ENCODE data around the gene EDIL3.

DNA sequence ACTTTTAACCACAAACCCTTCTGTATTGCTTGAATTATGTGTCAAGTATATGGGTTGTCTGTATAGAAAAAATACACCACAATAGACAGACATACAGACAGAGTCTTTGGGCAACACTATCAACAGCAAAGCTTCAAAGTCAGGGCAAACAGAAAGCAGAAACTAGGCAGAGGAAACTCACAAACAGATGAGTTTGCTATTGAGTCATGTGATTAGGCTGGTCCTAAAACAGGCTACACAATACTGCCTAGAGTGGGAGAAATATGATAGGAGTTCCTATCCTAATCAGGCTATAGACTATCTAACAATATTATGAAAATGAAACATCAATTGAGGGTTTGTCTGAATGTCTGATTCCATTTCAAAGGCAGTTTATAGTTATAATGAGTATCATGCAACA is 156.4 kb downstream of the EDIL3 start:
- TF ChIP-seq, protein P1, sequence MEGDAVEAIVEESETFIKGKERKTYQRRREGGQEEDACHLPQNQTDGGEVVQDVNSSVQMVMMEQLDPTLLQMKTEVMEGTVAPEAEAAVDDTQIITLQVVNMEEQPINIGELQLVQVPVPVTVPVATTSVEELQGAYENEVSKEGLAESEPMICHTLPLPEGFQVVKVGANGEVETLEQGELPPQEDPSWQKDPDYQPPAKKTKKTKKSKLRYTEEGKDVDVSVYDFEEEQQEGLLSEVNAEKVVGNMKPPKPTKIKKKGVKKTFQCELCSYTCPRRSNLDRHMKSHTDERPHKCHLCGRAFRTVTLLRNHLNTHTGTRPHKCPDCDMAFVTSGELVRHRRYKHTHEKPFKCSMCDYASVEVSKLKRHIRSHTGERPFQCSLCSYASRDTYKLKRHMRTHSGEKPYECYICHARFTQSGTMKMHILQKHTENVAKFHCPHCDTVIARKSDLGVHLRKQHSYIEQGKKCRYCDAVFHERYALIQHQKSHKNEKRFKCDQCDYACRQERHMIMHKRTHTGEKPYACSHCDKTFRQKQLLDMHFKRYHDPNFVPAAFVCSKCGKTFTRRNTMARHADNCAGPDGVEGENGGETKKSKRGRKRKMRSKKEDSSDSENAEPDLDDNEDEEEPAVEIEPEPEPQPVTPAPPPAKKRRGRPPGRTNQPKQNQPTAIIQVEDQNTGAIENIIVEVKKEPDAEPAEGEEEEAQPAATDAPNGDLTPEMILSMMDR (IDR thresholded peaks at IDR 0.05 in 2 of 3, conservative IDR thresholded peaks at IDR 0.05 in 1 of 3; ENCODE audit: borderline replicate concordance in 1 of 3, insufficient read depth in 1 of 3, low read depth in 2 of 3, low read length in 2 of 3): no peak
- TF ChIP-seq EZH2phosphoT487 (IDR thresholded peaks at IDR 0.05; ENCODE audit: borderline replicate concordance): no peak
- no peak for TF ChIP-seq YY1 (IDR thresholded peaks at IDR 0.05; ENCODE audit: extremely low read depth, insufficient replicate concordance, low read depth, low read length)
- TF ChIP-seq JUND (IDR thresholded peaks at IDR 0.05): no peak
- TF ChIP-seq POLR2A (IDR thresholded peaks at IDR 0.05; ENCODE audit: borderline replicate concordance, extremely low read depth, insufficient read depth, insufficient read length): no peak
- TF ChIP-seq POLR2AphosphoS5 (IDR thresholded peaks at IDR 0.05; ENCODE audit: low read depth, low read length): no peak
- no peak for TF ChIP-seq EZH2 (IDR thresholded peaks at IDR 0.05)
- TF ChIP-seq CEBPB (IDR thresholded peaks at IDR 0.05; ENCODE audit: low read depth): no peak
- TF ChIP-seq ZNF274 (IDR thresholded peaks at IDR 0.05; ENCODE audit: low read depth, low read length): no peak

Measured in HCT116 (cell line).